ENCODE data around the gene TMEM168. TPM values are rescaled to one million over a fixed set of nuclear protein-coding genes. Genes with fewer than 3 reads are reported as not detected.

The TMEM168 gene
- total RNA-seq, 1 donor from 2014 or later: 26.3 TPM

DNA sequence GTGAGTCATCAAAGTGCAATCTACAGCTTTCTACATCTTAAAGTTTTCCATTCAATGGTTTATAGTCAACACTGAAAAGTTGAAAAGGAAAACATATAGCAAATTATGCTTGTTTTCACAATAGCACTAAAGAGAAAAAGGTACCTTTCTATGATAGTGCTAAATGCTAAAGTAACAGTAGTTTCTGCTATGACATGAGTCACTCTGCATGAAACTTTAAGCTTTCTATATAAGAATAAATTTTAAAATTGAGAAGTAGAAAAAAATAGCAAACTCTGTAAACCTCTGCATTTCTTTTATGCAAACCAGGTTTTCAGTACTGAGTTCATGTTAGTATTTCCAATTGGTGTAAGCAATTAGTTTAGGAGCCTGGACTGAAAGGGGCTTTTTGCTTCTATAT, 31.2 kb upstream of the TMEM168 start:
- Histone ChIP-seq H3K4me3 (no peak overlapping the region), H3K27ac (no peak overlapping the region), H3K4me1 (no peaks in the 10 kb centered on the region), H3K27me3 (no peaks in the 10 kb centered on the region), H3K9me3 (no peaks in the 10 kb centered on the region), H3K36me3 (peaks cover 10% of the 10 kb centered on the region)
- intact Hi-C loops (cut with DNase I): no loop called here
- no peak for DNase-seq
- TF ChIP-seq, protein P1, sequence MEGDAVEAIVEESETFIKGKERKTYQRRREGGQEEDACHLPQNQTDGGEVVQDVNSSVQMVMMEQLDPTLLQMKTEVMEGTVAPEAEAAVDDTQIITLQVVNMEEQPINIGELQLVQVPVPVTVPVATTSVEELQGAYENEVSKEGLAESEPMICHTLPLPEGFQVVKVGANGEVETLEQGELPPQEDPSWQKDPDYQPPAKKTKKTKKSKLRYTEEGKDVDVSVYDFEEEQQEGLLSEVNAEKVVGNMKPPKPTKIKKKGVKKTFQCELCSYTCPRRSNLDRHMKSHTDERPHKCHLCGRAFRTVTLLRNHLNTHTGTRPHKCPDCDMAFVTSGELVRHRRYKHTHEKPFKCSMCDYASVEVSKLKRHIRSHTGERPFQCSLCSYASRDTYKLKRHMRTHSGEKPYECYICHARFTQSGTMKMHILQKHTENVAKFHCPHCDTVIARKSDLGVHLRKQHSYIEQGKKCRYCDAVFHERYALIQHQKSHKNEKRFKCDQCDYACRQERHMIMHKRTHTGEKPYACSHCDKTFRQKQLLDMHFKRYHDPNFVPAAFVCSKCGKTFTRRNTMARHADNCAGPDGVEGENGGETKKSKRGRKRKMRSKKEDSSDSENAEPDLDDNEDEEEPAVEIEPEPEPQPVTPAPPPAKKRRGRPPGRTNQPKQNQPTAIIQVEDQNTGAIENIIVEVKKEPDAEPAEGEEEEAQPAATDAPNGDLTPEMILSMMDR (IDR thresholded peaks at IDR 0.05): no peak
- no peak for ATAC-seq

DNA sequence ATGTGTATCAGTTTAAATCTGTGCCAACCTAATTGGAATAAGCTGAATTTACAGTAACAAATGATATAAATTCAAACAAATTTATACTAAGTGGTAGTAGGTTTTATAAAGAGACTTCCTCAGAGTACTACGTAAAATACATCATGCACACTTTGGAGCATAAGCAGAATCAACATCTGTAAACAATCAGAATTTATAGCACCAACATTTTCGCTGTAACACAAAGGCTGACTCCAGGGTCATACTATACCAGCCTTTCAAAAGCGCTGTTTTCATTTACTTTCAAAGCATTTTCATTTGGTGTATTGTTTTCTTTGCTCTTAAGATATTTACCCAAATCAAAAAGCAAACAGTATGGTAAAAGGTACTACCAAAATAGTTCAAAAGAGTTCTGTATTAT, 29.3 kb upstream of the TMEM168 start:
- Histone ChIP-seq H3K27me3 (no peaks in the 10 kb centered on the region), H3K27ac (no peak overlapping the region), H3K36me3 (peaks cover 10% of the 10 kb centered on the region), H3K4me3 (no peak overlapping the region), H3K4me1 (no peaks in the 10 kb centered on the region), H3K9me3 (no peaks in the 10 kb centered on the region)
- ATAC-seq: no peak
- no peak for DNase-seq
- intact Hi-C loops (cut with DNase I): no loop called here
- TF ChIP-seq, protein P1 (IDR thresholded peaks at IDR 0.05): no peak

DNA sequence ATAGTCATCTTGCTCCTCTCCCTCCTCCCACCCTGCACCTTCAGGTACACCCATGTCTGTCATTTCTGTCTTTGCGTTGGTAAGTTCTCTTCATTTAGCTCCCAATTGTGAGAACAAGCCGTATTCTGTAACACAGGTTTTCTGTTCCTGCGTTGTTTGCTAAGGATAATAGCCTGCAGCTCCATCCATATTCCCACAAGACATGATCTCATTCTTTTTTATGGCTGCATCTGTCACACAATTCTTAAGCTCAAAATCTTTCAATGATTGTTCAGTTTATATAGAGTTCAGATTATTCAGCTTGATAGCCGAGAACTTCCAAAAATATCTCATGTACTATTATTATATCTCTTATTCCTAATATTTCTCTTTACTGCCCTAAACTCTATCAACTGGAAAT, 16.0 kb upstream of the TMEM168 start:
- H3K27ac ChIP-seq: no peak overlapping the region
- H3K9me3 ChIP-seq: no peaks in the 10 kb centered on the region
- intact Hi-C loops (cut with DNase I): no loop called here
- no peak for ATAC-seq
- no peaks in the 10 kb centered on the region for H3K4me1 ChIP-seq
- H3K27me3 ChIP-seq: no peaks in the 10 kb centered on the region
- H3K36me3 ChIP-seq: no peaks in the 10 kb centered on the region
- H3K4me3 ChIP-seq: no peak overlapping the region
- TF ChIP-seq, protein P1 (IDR thresholded peaks at IDR 0.05): no peak
- DNase-seq: no peak

DNA sequence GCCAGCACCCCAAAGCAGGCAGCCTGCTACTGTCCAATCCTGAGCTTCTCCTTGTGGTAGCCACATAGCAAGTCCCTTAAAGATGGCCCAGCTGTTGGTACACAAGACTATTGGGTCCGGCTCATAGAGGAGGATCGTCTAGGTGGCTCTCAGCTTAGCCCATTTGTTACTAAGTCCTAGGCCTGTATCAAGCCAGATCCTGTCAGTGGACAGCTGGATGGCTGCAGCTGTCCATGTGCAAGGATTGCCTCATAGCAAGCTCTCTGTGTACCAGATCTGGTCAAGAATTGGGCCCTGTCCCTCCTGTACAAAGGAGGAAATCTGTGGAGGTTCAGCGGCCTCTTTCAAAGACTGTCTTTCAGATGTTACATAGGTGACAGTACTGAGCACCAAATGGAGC, 12.2 kb upstream of the TMEM168 start:
- intact Hi-C loops (cut with DNase I): no loop called here
- TF ChIP-seq, protein P1 (IDR thresholded peaks at IDR 0.05): no peak
- Histone ChIP-seq H3K4me3 (no peak overlapping the region), H3K9me3 (no peaks in the 10 kb centered on the region), H3K36me3 (no peaks in the 10 kb centered on the region), H3K27ac (no peak overlapping the region), H3K4me1 (no peaks in the 10 kb centered on the region), H3K27me3 (no peaks in the 10 kb centered on the region)
- DNase-seq: peak; percentile 19
- ATAC-seq: peak; percentile 12

DNA sequence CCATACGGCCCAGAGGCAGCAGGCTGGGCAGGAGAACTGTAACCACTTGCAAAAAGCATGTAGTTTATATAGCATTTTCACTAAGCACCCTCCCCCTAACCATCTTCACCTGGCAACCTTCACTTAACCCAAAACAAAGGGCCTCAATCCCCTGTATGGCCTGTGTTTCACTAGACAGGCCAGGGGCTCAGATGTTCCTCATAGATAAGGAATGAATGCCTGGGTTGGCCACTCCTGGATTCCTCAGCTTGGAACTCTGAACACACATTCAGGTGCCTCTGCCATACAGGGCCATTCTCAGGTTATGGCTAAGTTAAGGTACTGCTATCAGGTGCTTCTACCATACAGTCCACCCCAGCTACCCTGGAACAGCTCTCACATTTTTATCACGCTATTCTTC, 10.3 kb upstream of the TMEM168 start:
- Histone ChIP-seq H3K4me3 (no peak overlapping the region), H3K36me3 (no peaks in the 10 kb centered on the region), H3K27me3 (no peaks in the 10 kb centered on the region), H3K27ac (no peak overlapping the region), H3K4me1 (no peaks in the 10 kb centered on the region), H3K9me3 (no peaks in the 10 kb centered on the region)
- ATAC-seq: no peak
- TF ChIP-seq, protein P1 (IDR thresholded peaks at IDR 0.05): no peak
- DNase-seq: no peak
- intact Hi-C loops (cut with DNase I): no loop called here

DNA sequence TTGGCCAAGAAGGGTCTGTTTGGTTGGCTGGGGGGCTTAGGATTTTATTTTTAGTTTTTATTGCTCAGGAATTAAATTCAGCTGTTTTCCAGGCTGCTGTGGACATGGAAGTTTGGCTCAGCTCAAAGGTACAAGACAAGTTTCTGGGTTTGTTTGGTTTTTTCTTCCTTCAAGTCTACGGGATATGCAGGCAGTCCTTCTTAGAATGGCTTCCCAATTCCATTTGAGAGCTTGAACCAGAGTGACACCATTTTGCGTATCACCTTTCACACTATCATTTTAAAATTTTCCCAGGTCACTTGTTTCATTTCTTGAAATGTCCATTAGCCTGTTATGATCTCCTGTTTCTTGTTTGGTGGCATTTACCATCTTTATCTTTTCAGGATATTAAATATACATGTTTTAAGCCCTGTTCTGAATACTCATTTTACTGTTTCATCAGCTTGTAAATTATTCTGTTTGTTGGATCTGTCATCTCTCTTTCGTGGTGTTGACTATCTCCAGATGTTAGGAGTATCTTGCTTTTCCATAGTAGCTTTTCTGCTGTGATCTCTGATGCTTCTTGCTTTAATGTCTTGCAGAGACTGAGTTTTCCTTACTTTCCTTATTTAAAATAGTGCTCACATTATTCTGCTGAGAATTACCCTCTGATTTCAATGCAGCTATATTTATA, 9.4 kb upstream of the TMEM168 start:
- no peak for DNase-seq
- no peak for ATAC-seq

More for the DNA sequence above, 9.4 kb upstream of the TMEM168 start:
- H3K4me3 ChIP-seq: no peak overlapping the region
- H3K27ac ChIP-seq: no peak overlapping the region
- TF ChIP-seq, protein P1 (IDR thresholded peaks at IDR 0.05): no peak
- intact Hi-C loops (cut with DNase I): no loop called here
- H3K36me3 ChIP-seq: no peaks in the 10 kb centered on the region
- no peaks in the 10 kb centered on the region for H3K9me3 ChIP-seq
- H3K27me3 ChIP-seq: no peaks in the 10 kb centered on the region
- H3K4me1 ChIP-seq: no peaks in the 10 kb centered on the region

Data from upper lobe of right lung (tissue), 1 donor.